Measurements from ENCODE around the gene STK10. TPM values are rescaled to one million over a fixed set of nuclear protein-coding genes. Genes with fewer than 3 reads are reported as not detected.

The STK10 gene
- total and polyA plus RNA-seq, 9 of the 15 experiments (the other 6 are each of a cell fraction or from before 2014, with no cell fraction given): 0.30 to 6.7 (median 2.4) TPM

GRCh38 chr5:172150514-172151425 lies 37.3 kb downstream of the STK10 start (continued):
- TF ChIP-seq, protein P1, sequence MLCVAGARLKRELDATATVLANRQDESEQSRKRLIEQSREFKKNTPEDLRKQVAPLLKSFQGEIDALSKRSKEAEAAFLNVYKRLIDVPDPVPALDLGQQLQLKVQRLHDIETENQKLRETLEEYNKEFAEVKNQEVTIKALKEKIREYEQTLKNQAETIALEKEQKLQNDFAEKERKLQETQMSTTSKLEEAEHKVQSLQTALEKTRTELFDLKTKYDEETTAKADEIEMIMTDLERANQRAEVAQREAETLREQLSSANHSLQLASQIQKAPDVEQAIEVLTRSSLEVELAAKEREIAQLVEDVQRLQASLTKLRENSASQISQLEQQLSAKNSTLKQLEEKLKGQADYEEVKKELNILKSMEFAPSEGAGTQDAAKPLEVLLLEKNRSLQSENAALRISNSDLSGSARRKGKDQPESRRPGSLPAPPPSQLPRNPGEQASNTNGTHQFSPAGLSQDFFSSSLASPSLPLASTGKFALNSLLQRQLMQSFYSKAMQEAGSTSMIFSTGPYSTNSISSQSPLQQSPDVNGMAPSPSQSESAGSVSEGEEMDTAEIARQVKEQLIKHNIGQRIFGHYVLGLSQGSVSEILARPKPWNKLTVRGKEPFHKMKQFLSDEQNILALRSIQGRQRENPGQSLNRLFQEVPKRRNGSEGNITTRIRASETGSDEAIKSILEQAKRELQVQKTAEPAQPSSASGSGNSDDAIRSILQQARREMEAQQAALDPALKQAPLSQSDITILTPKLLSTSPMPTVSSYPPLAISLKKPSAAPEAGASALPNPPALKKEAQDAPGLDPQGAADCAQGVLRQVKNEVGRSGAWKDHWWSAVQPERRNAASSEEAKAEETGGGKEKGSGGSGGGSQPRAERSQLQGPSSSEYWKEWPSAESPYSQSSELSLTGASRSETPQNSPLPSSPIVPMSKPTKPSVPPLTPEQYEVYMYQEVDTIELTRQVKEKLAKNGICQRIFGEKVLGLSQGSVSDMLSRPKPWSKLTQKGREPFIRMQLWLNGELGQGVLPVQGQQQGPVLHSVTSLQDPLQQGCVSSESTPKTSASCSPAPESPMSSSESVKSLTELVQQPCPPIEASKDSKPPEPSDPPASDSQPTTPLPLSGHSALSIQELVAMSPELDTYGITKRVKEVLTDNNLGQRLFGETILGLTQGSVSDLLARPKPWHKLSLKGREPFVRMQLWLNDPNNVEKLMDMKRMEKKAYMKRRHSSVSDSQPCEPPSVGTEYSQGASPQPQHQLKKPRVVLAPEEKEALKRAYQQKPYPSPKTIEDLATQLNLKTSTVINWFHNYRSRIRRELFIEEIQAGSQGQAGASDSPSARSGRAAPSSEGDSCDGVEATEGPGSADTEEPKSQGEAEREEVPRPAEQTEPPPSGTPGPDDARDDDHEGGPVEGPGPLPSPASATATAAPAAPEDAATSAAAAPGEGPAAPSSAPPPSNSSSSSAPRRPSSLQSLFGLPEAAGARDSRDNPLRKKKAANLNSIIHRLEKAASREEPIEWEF (CRISPR knock-in tag; IDR thresholded peaks at IDR 0.05): no peak
- no peak for TF ChIP-seq RBM17 (IDR thresholded peaks at IDR 0.05; ENCODE audit: borderline replicate concordance, low read depth, low read length)
- peak; percentile 63 for TF ChIP-seq SPI1 (IDR thresholded peaks at IDR 0.05; ENCODE audit: borderline replicate concordance, low read depth, low read length)
- no peak for TF ChIP-seq CBX2 (IDR thresholded peaks at IDR 0.05; ENCODE audit: insufficient read depth, low read length, poor library complexity, severe bottlenecking)
- TF ChIP-seq REST (IDR thresholded peaks at IDR 0.05; ENCODE audit: borderline replicate concordance): peak; percentile 39; the same call in 1 of the 2 replicates
- TF ChIP-seq REST (CRISPR knock-in tag; IDR thresholded peaks at IDR 0.05; ENCODE audit: low read depth): no peak
- peak; percentile 73 for TF ChIP-seq MYC (IDR thresholded peaks at IDR 0.05; ENCODE audit: low read depth, low read length)
- TF ChIP-seq MYC (CRISPR knock-in tag; IDR thresholded peaks at IDR 0.05; ENCODE audit: borderline replicate concordance, low read depth): no peak
- 0 out of 2 replicates have a peak, but pooled peaks have one; percentile 28 for TF ChIP-seq ZNF766 (CRISPR knock-in tag; conservative IDR thresholded peaks at IDR 0.05)
- TF ChIP-seq NR2C2 (CRISPR knock-in tag; IDR thresholded peaks at IDR 0.05): peak; percentile 63; the same call in 1 of the 2 replicates
- peak; percentile 72 for TF ChIP-seq NR2C2 (tag; IDR thresholded peaks at IDR 0.05)
- peak; percentile 66 to 69; a peak in 3 of 4 replicates for TF ChIP-seq FOXA3 (CRISPR knock-in tag; conservative IDR thresholded peaks at IDR 0.05 in 1 of 2, IDR thresholded peaks at IDR 0.05 in 1 of 2)
- TF ChIP-seq TEAD2 (tag; IDR thresholded peaks at IDR 0.05): no peak
